Testis (tissue), 2 donors: Measurements from ENCODE around the gene KCTD19.

Experiments used
- CTCF ChIP-seq, 3 experiments: fragments of 450-650 bp in 2 of 3; fragments of 200-600 bp in 1 of 3; sonication (generic) in 1 of 3; IDR thresholded peaks; one replicate each; pipeline ENCODE4 v1.5.1; 2016 to 2019; ENCODE audit warnings: antibody characterized with exemption in 3 of 3, mild to moderate bottlenecking in 2 of 3, moderate library complexity in 1 of 3
- POLR2A ChIP-seq: fragments of 450-650 bp; IDR thresholded peaks from one replicate; pipeline ENCODE4 v1.6.1; 2017; ENCODE audit warnings: antibody characterized with exemption, mild to moderate bottlenecking, moderate library complexity

GRCh38 chr16:67247192-67248072, 79.1 kb downstream of the KCTD19 start, which contains the start of gene FHOD1:
- TF ChIP-seq CTCF (IDR thresholded peaks at IDR 0.05), result peak in 1 of 3 experiments; percentile 24
- peak; percentile 9 for TF ChIP-seq POLR2A
